WERI-Rb-1 (cell line): Measurements from ENCODE around the gene ASB13.

Experiments
- DNase-seq: peaks from one replicate; pipeline ENCODE4 v3.0.0-alpha.2; 2020
- H3K27ac ChIP-seq: fragments of 250-450 bp; sonication (Bioruptor Pico); 2 replicates; pipeline ENCODE4 v1.5.1; 2020; ENCODE audit warnings: mild to moderate bottlenecking, moderate library complexity
- H3K27me3 ChIP-seq: fragments of 250-450 bp; sonication (Bioruptor Pico); 2 replicates; pipeline ENCODE4 v1.5.1; 2021; ENCODE audit warnings: mild to moderate bottlenecking, low read depth, moderate library complexity; ENCODE audit not compliant: insufficient read depth, severe bottlenecking
- H3K36me3 ChIP-seq: fragments of 250-450 bp; sonication (Bioruptor Pico); 2 replicates; pipeline ENCODE4 v1.5.1; 2020; ENCODE audit warnings: mild to moderate bottlenecking, moderate library complexity
- H3K4me3 ChIP-seq: 2 replicates; pipeline ENCODE4 v1.5.1; 2011; ENCODE audit warnings: low read depth, mild to moderate bottlenecking, control low read depth, low read length
- H3K9me3 ChIP-seq: fragments of 250-450 bp; sonication (Bioruptor Pico); 2 replicates; pipeline ENCODE4 v1.5.1; 2021; ENCODE audit warnings: mild to moderate bottlenecking, moderate library complexity; ENCODE audit not compliant: severe bottlenecking
- CTCF ChIP-seq: IDR thresholded peaks from 2 replicates; pipeline ENCODE4 v1.5.1; 2011; ENCODE audit warnings: low read depth, mild to moderate bottlenecking, control low read depth, inconsistent platforms, low read length

The ASB13 gene

DNA sequence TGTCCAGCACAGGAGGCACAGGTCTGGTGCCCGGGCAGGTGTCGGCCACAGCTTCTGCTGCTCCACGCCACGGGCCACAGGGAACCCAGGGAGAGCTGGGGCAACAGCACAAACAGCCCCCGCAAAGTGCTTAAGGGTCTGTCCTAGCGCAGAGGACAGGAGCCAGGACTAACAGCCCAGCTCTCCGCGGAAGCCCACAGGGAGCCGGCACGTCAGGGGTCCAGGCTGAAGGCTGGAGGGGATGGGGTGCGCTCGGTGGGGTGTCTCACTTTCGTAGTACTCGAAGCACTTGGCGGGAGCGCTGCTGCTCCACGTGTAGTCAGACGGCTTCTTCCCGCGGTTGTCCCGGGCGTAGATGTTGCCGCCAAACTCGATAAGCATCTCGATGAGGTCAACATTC, 24.9 kb downstream of the ASB13 start:
- Histone ChIP-seq H3K4me3 (no peak overlapping the region), H3K36me3 (no peaks in the 10 kb centered on the region), H3K27me3 (no peaks in the 10 kb centered on the region), H3K27ac (no peak overlapping the region), H3K9me3 (no peaks in the 10 kb centered on the region)
- no peak for DNase-seq
- TF ChIP-seq CTCF: no peak

- no peak for DNase-seq
- no peaks in the 10 kb centered on the region for H3K27me3 ChIP-seq
- H3K4me3 ChIP-seq: no peak overlapping the region
- H3K36me3 ChIP-seq: no peaks in the 10 kb centered on the region
- no peak for TF ChIP-seq CTCF
- H3K27ac ChIP-seq: no peak overlapping the region
- H3K9me3 ChIP-seq: no peaks in the 10 kb centered on the region
Observed at GRCh38 chr10:5640501-5640900, 25.9 kb downstream of the ASB13 start.

DNA sequence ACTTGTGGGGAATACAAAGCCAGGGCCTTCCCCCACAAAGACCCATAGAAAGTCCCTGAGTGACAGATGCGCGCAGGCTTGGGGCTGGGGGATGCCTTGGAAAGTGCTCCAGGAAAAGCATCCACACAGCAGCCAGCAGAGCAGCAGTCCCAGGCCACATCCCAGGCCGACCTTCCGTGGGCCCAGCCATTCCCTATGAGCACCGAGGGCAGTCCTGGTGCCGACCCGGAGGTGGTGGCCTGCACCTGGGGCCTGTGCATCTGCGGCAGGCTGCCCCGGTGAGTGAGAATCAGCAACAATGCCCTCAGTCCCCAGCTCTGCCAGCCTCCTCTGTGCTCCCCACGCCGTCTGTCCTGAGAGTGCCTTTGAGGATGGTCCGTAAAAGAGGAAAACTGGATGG, 26.4 kb downstream of the ASB13 start:
- Histone ChIP-seq H3K9me3 (no peaks in the 10 kb centered on the region), H3K27me3 (no peaks in the 10 kb centered on the region), H3K36me3 (no peaks in the 10 kb centered on the region), H3K27ac (no peak overlapping the region), H3K4me3 (no peak overlapping the region)
- no peak for DNase-seq
- no peak for TF ChIP-seq CTCF

GRCh38 chr10:5639066-5639465, 27.3 kb downstream of the ASB13 start:
- H3K4me3 ChIP-seq: no peak overlapping the region
- no peak overlapping the region for H3K27ac ChIP-seq
- H3K9me3 ChIP-seq: no peaks in the 10 kb centered on the region
- H3K36me3 ChIP-seq: no peaks in the 10 kb centered on the region
- no peak for TF ChIP-seq CTCF
- DNase-seq: no peak
- no peaks in the 10 kb centered on the region for H3K27me3 ChIP-seq

DNA sequence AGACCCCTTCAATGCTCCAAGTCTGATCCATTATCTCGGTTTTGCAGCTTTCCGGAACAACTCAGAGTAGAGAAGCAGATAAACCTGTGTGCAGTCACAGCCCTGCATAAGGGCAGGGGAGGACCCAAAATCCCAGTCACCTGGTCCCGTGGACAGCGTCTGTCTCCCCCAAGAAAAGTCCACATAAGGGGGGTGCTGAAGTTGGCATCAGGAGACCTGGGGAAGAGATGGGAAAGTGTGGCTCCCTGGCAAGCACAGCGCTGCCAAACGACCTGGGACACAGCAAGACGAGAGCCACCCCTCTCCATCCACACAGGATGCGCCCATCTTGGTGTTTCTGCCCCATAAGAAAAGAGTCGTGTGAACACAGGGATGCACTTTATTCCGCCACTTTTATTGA, 27.9 kb downstream of the ASB13 start:
- H3K27ac ChIP-seq: no peak overlapping the region
- H3K36me3 ChIP-seq: no peaks in the 10 kb centered on the region
- H3K4me3 ChIP-seq: no peak overlapping the region
- TF ChIP-seq CTCF: no peak
- DNase-seq: no peak
- H3K27me3 ChIP-seq: no peaks in the 10 kb centered on the region
- H3K9me3 ChIP-seq: no peaks in the 10 kb centered on the region

DNA sequence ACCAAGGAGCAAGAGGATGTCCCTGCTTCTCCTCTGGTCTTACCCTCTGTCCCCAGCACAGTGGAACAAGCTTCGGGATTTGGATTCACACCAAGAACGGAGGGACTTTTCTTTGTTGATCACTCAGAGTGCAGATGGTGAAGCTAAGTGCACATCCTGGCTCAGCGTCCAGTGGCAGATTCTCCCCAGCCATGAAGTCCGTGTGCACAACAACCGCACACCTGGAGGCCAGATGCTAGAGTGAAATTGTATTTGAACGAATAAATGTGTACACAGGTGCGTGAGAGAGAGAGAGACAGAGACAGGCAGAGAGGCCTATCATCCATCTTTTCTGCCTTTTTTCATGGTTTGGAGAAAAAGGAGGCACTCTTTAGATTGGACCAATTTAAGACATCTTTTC, 31.5 kb downstream of the ASB13 start:
- Histone ChIP-seq H3K4me3 (no peak overlapping the region), H3K27ac (no peak overlapping the region), H3K27me3 (no peaks in the 10 kb centered on the region), H3K9me3 (no peaks in the 10 kb centered on the region), H3K36me3 (no peaks in the 10 kb centered on the region)
- TF ChIP-seq CTCF: no peak
- no peak for DNase-seq
